Measurements from ENCODE around the gene EXD2.

- TF ChIP-seq CTCF (IDR thresholded peaks at IDR 0.05), result no peak
- TF ChIP-seq POLR2A (IDR thresholded peaks at IDR 0.05), result no peak
Measured at GRCh38 chr14:69269381-69269780, 78.1 kb downstream of the EXD2 start.
